OCI-LY7 (cell line): Measurements from ENCODE around the gene CUX1. TPM values are rescaled to one million over a fixed set of nuclear protein-coding genes. Genes with fewer than 3 reads are reported as not detected.

Experiments
- BruUV-seq: library from RNA; stranded (reverse); fragments of 400-500 nt; replicated peaks from 2 replicates; lab custom pipeline; 2021; lab: Mats Ljungman, UMichigan
- CTCF ChIA-PET: fragments of 300-600 bp; sonication (Branson Sonifier 250); formaldehyde crosslinking; loops from one replicate; lab custom pipeline; 2022; ENCODE audit warnings: antibody characterized with exemption; ENCODE audit not compliant: unreplicated experiment; lab: Charles Lee
- POLR2A ChIA-PET: fragments of 300-600 bp; sonication (Branson Sonifier 250); formaldehyde crosslinking; loops from one replicate; lab custom pipeline; 2022; ENCODE audit warnings: antibody characterized with exemption; lab: Charles Lee
- DNase-seq: peaks from one replicate; pipeline ENCODE4 v3.0.0-alpha.2; 2015; ENCODE audit warnings: low spot score
- H2AFZ ChIP-seq: fragments of 200-600 bp; sonication (generic), shearing (Covaris generic); 2 replicates; pipeline ENCODE4 v1.6.1; 2014; ENCODE audit warnings: mild to moderate bottlenecking, antibody characterized with exemption, low read length, moderate library complexity
- H3K27ac ChIP-seq: fragments of 200-600 bp; sonication (generic); 2 replicates; pipeline ENCODE4 v1.5.1; 2014; ENCODE audit warnings: mixed run types, low read depth, mild to moderate bottlenecking, moderate library complexity, low read length, inconsistent platforms; ENCODE audit not compliant: poor library complexity, severe bottlenecking
- H3K36me3 ChIP-seq: fragments of 200-600 bp; sonication (generic); 2 replicates; pipeline ENCODE4 v1.6.1; 2014; ENCODE audit warnings: mild to moderate bottlenecking, antibody characterized with exemption, low read length, moderate library complexity, mixed read lengths; ENCODE audit not compliant: insufficient read depth
- H3K4me1 ChIP-seq: fragments of 200-600 bp; sonication (generic); 2 replicates; pipeline ENCODE4 v1.5.1; 2014; ENCODE audit warnings: mild to moderate bottlenecking, low read length; ENCODE audit not compliant: insufficient read depth, poor library complexity, severe bottlenecking
- H3K4me2 ChIP-seq: fragments of 200-600 bp; sonication (generic); 2 replicates; pipeline ENCODE4 v1.6.1; 2014; ENCODE audit warnings: mild to moderate bottlenecking, low read length
- H3K4me3 ChIP-seq: fragments of 200-600 bp; sonication (generic); 2 replicates; pipeline ENCODE4 v1.5.1; 2014; ENCODE audit warnings: mild to moderate bottlenecking, low read depth, low read length; ENCODE audit not compliant: poor library complexity, severe bottlenecking
- H3K79me2 ChIP-seq: fragments of 200-600 bp; sonication (generic); 2 replicates; pipeline ENCODE4 v1.6.1; 2016; ENCODE audit warnings: low read depth, mild to moderate bottlenecking, low read length, moderate library complexity, mixed read lengths; ENCODE audit not compliant: insufficient read depth
- H3K9me2 ChIP-seq: fragments of 200-600 bp; sonication (generic); 2 replicates; pipeline ENCODE4 v1.6.1; 2016; ENCODE audit warnings: mild to moderate bottlenecking, low read length, mixed read lengths; ENCODE audit not compliant: insufficient read depth
- H3K9me3 ChIP-seq: fragments of 200-600 bp; sonication (generic); 2 replicates; pipeline ENCODE4 v1.6.1; 2014; ENCODE audit warnings: mild to moderate bottlenecking, mixed run types, low read length, mixed read lengths
- H4K20me1 ChIP-seq: fragments of 200-600 bp; sonication (generic); 2 replicates; pipeline ENCODE4 v1.6.1; 2014; ENCODE audit warnings: mild to moderate bottlenecking, antibody characterized with exemption, low read length, moderate library complexity, mixed read lengths; ENCODE audit not compliant: insufficient read depth
- EZH2phosphoT487 ChIP-seq: fragments of 200-600 bp; sonication (generic); IDR thresholded peaks from 2 replicates; pipeline ENCODE4 v1.6.1; 2018; ENCODE audit warnings: low read depth, borderline replicate concordance, mild to moderate bottlenecking, mixed run types, antibody characterized with exemption, low read length, moderate library complexity, mixed read lengths
- intact Hi-C: fragments of 100-400 bp; cut with micrococcal nuclease; formaldehyde crosslinking; loops from one replicate; pipeline ENCODE4 v1.10.0; 2022; ENCODE audit not compliant: unreplicated experiment
- total RNA-seq, 2 experiments: library from RNA; depleted of rRNA in 1 of 2; stranded (reverse); fragments of >200 nt in 1 of 2; shearing (Covaris generic) in 1 of 2; gene quantifications; 2 replicates each; pipeline ENCODE4 v1.2.3, GENCODE V29; 2014 to 2022
- TF ChIP-seq, protein P1 (sequence below): fragments of 200-600 bp; sonication (generic); conservative IDR thresholded peaks from 2 replicates; pipeline ENCODE4 v1.5.1; 2014; ENCODE audit warnings: mild to moderate bottlenecking, antibody characterized with exemption, low read length, moderate library complexity, mixed read lengths

The CUX1 gene
- total RNA-seq, 2 experiments from 2014 or later, result 143 to 199 TPM

DNA sequence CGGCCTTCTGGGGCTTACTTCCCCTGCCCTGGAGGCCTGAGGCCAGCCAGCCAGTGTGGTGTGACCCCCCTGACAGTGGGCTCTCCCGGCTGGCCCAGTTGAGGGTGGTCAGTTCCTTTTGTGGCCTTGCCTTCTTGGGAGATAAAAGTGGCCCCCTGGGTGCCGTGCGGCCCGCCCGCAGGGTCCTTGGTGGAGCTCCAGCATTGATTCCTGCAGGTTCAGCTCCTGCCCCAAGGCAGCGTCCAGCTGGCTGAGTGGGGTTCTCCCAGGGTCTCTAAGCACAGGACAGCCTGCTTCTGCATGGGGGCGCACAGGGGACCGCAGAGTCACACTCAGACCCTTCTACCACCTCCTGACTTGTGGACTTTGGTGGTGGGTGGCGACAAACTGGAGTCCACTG lies 62.1 kb downstream of the CUX1 start:
- BruUV-seq, result no TSS peak
- TF ChIP-seq, protein P1, sequence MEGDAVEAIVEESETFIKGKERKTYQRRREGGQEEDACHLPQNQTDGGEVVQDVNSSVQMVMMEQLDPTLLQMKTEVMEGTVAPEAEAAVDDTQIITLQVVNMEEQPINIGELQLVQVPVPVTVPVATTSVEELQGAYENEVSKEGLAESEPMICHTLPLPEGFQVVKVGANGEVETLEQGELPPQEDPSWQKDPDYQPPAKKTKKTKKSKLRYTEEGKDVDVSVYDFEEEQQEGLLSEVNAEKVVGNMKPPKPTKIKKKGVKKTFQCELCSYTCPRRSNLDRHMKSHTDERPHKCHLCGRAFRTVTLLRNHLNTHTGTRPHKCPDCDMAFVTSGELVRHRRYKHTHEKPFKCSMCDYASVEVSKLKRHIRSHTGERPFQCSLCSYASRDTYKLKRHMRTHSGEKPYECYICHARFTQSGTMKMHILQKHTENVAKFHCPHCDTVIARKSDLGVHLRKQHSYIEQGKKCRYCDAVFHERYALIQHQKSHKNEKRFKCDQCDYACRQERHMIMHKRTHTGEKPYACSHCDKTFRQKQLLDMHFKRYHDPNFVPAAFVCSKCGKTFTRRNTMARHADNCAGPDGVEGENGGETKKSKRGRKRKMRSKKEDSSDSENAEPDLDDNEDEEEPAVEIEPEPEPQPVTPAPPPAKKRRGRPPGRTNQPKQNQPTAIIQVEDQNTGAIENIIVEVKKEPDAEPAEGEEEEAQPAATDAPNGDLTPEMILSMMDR, result no peak
- TF ChIP-seq EZH2phosphoT487, result no peak
- intact Hi-C loops, result loop anchor here (5.0 kb wide), 1 partner anchor 358 kb away; no protein-coding TSS in a partner anchor
- H3K4me3 ChIP-seq, result peak overlapping the region; percentile 47
- DNase-seq, result no peak
- ChIA-PET POLR2A (interaction anchor here (0.6 to 2.1 kb wide), 12 partner anchors 9 to 174 kb away, joined by 3 to 17 read pairs (median 4); no protein-coding TSS in a partner anchor), CTCF (interaction anchor here (0.6 kb wide), 1 partner anchor 56 kb away, joined by 3 read pairs; no protein-coding TSS in a partner anchor)
- no peaks in the 10 kb centered on the region for H3K9me2 ChIP-seq
- H3K79me2 ChIP-seq, result peaks cover 100% of the 10 kb centered on the region
- H3K36me3 ChIP-seq, result peaks cover 49% of the 10 kb centered on the region
- no peak overlapping the region for H2AFZ ChIP-seq
- H3K9me3 ChIP-seq, result no peaks in the 10 kb centered on the region
- H3K27ac ChIP-seq, result peak overlapping the region; percentile 97
- peaks cover 14% of the 10 kb centered on the region; the same call in 1 of the 2 replicates for H4K20me1 ChIP-seq
- H3K4me2 ChIP-seq, result peak overlapping the region; percentile 100
- peaks cover 100% of the 10 kb centered on the region for H3K4me1 ChIP-seq

DNA sequence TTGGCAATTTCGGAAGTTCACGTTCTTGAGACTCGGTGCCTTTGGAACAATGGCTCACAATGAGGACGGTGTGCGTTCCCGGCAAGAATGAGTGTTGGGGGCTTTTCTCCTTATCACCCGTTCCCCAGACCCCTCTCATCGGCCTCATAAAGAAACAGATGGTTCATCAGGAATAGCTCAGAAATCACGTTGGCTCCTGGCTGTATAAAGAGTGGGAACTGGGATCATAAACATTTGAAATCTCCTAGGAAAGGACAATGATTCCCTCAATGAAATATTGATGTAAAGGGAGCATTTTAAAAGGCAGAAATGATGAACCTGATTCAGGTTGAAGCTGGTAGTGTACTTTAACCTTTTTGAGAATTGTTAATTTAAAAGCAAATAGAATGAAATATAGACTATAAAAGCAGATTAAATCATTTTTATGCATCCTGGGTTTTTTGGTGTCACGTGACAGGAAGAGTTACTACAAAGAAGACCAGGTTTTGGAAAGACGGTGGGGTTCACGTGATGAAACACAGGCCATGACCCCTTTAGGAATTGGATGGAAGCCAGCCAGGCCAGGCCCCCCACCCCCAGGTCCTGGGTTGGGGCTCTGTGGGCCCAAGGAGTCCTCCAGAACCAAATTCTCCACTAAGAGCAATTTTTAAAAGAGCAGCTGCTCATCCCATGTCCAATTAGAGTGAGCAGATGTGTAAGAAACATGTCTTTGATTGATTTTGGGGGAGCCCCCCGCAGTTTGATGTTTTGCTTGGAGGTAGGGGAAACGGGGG lies 63.0 kb downstream of the CUX1 start:
- ChIA-PET CTCF (no interaction called here), POLR2A (interaction anchor here (0.5 to 2.1 kb wide), 11 partner anchors 10 to 82 kb away, joined by 3 to 17 read pairs (median 3); no protein-coding TSS in a partner anchor)
- intact Hi-C loops, result no loop called here
- no peaks in the 10 kb centered on the region for H3K9me2 ChIP-seq
- H3K9me3 ChIP-seq, result no peaks in the 10 kb centered on the region
- H3K4me2 ChIP-seq, result peak overlapping the region; percentile 100
- peak overlapping the region; percentile 97 for H3K27ac ChIP-seq
- peaks cover 100% of the 10 kb centered on the region for H3K79me2 ChIP-seq
- peak overlapping the region; percentile 47 for H3K4me3 ChIP-seq
- TSS peak; percentile 22 for BruUV-seq
- no peak for DNase-seq
- H3K36me3 ChIP-seq, result peaks cover 40% of the 10 kb centered on the region
- H2AFZ ChIP-seq, result no peak overlapping the region
- H4K20me1 ChIP-seq, result peaks cover 20% of the 10 kb centered on the region; the same call in 1 of the 2 replicates
- peaks cover 100% of the 10 kb centered on the region for H3K4me1 ChIP-seq
- no peak for TF ChIP-seq EZH2phosphoT487

DNA sequence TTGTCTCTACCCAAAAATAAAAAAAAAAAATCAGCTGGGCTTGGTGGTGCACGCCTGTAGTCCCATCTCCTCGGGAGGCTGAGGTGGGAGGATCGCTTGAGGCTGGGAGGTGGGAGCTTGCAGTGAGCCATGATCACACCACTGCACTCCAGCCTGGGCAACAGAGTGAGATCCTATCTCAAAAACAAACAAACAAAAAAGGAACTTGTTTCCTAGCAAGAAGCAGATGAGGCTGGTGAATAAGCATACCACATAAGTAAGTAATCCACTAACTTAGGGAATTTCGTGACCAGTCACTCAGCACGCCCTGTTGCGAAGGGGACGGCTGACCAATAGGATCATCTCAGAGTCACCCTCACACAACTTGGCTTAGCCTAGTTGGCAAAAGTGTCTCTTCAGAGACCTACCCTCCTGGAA lies 64.6 kb downstream of the CUX1 start:
- CTCF ChIA-PET, result interaction anchor here (0.6 kb wide), 1 partner anchor 59 kb away, joined by 3 read pairs; no protein-coding TSS in a partner anchor
- Histone ChIP-seq H2AFZ (no peak overlapping the region), H3K4me1 (peaks cover 100% of the 10 kb centered on the region), H4K20me1 (peaks cover 30% of the 10 kb centered on the region; the same call in 1 of the 2 replicates), H3K4me3 (no peak overlapping the region), H3K36me3 (peaks cover 31% of the 10 kb centered on the region), H3K4me2 (peak overlapping the region; percentile 100), H3K27ac (peak overlapping the region; percentile 97), H3K79me2 (peaks cover 100% of the 10 kb centered on the region), H3K9me2 (no peaks in the 10 kb centered on the region), H3K9me3 (no peaks in the 10 kb centered on the region)
- intact Hi-C loops, result no loop called here
- POLR2A ChIA-PET, result interaction anchor here (0.7 to 2.1 kb wide), 4 partner anchors 9 to 108 kb away, joined by 3 to 6 read pairs (median 4); no protein-coding TSS in a partner anchor
- DNase-seq, result no peak
- BruUV-seq, result no TSS peak
- no peak for TF ChIP-seq EZH2phosphoT487
- TF ChIP-seq, protein P1, result no peak
